ENCODE measurements around the gene IFIT3.

Gene IFIT3

GRCh38 chr10:89341649-89342048 is 13.9 kb downstream of the IFIT3 start:
- Histone ChIP-seq H3K27ac (ENCODE audit: low read length) (no peak overlapping the region), H3K9me3 (ENCODE audit: insufficient read depth, low read length, severe bottlenecking) (no peaks in the 10 kb centered on the region), H3K4me3 (ENCODE audit: low read depth in 1 of 2, low read length in 2 of 2) (no peak overlapping the region), H3K36me3 (ENCODE audit: insufficient read depth, low read length) (peaks cover 13% of the 10 kb centered on the region), H3K4me1 (ENCODE audit: insufficient read depth, low read length) (no peaks in the 10 kb centered on the region), H3K79me2 (ENCODE audit: insufficient read depth, low read length) (no peaks in the 10 kb centered on the region), H3K9ac (ENCODE audit: low read depth, low read length) (no peak overlapping the region), H4K20me1 (ENCODE audit: insufficient read depth, low read length) (no peaks in the 10 kb centered on the region), H3K4me2 (ENCODE audit: insufficient read depth, low read length) (no peak overlapping the region), H3K27me3 (ENCODE audit: insufficient read depth, low read length, poor library complexity) (no peaks in the 10 kb centered on the region), H2AFZ (ENCODE audit: low read depth, low read length) (no peak overlapping the region)
- ATAC-seq (ENCODE audit: insufficient read depth, low read depth) (no peak), DNase-seq (no peak)
- TF ChIP-seq, protein P1, sequence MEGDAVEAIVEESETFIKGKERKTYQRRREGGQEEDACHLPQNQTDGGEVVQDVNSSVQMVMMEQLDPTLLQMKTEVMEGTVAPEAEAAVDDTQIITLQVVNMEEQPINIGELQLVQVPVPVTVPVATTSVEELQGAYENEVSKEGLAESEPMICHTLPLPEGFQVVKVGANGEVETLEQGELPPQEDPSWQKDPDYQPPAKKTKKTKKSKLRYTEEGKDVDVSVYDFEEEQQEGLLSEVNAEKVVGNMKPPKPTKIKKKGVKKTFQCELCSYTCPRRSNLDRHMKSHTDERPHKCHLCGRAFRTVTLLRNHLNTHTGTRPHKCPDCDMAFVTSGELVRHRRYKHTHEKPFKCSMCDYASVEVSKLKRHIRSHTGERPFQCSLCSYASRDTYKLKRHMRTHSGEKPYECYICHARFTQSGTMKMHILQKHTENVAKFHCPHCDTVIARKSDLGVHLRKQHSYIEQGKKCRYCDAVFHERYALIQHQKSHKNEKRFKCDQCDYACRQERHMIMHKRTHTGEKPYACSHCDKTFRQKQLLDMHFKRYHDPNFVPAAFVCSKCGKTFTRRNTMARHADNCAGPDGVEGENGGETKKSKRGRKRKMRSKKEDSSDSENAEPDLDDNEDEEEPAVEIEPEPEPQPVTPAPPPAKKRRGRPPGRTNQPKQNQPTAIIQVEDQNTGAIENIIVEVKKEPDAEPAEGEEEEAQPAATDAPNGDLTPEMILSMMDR (IDR thresholded peaks at IDR 0.05; ENCODE audit: borderline replicate concordance, extremely low read depth, low read length, poor library complexity, severe bottlenecking): no peak
- no peak for TF ChIP-seq EZH2 (IDR thresholded peaks at IDR 0.05; ENCODE audit: borderline replicate concordance, low read depth, low read length, severe bottlenecking)

GRCh38 chr10:89342206-89342958 is 14.6 kb downstream of the IFIT3 start:
- no peak overlapping the region for H3K9ac ChIP-seq (ENCODE audit: low read depth, low read length)
- ATAC-seq (ENCODE audit: insufficient read depth, low read depth): no peak
- no peak overlapping the region for H3K4me3 ChIP-seq (ENCODE audit: low read depth in 1 of 2, low read length in 2 of 2)
- no peak overlapping the region for H3K4me2 ChIP-seq (ENCODE audit: insufficient read depth, low read length)
- H3K4me1 ChIP-seq (ENCODE audit: insufficient read depth, low read length): no peaks in the 10 kb centered on the region
- no peaks in the 10 kb centered on the region for H3K9me3 ChIP-seq (ENCODE audit: insufficient read depth, low read length, severe bottlenecking)
- H3K36me3 ChIP-seq (ENCODE audit: insufficient read depth, low read length): peaks cover 13% of the 10 kb centered on the region
- no peak overlapping the region for H3K27ac ChIP-seq (ENCODE audit: low read length)
- H3K79me2 ChIP-seq (ENCODE audit: insufficient read depth, low read length): no peaks in the 10 kb centered on the region
- no peaks in the 10 kb centered on the region for H3K27me3 ChIP-seq (ENCODE audit: insufficient read depth, low read length, poor library complexity)
- H4K20me1 ChIP-seq (ENCODE audit: insufficient read depth, low read length): no peaks in the 10 kb centered on the region
- H2AFZ ChIP-seq (ENCODE audit: low read depth, low read length): no peak overlapping the region
- DNase-seq: no peak
- TF ChIP-seq, protein P1 (IDR thresholded peaks at IDR 0.05; ENCODE audit: borderline replicate concordance, extremely low read depth, low read length, poor library complexity, severe bottlenecking): no peak
- TF ChIP-seq EZH2 (IDR thresholded peaks at IDR 0.05; ENCODE audit: borderline replicate concordance, low read depth, low read length, severe bottlenecking): no peak

GRCh38 chr10:89343089-89343767 is 15.4 kb downstream of the IFIT3 start:
- no peak overlapping the region for H3K27ac ChIP-seq (ENCODE audit: low read length)
- no peaks in the 10 kb centered on the region for H3K9me3 ChIP-seq (ENCODE audit: insufficient read depth, low read length, severe bottlenecking)
- no peaks in the 10 kb centered on the region for H3K79me2 ChIP-seq (ENCODE audit: insufficient read depth, low read length)
- no peak overlapping the region for H3K9ac ChIP-seq (ENCODE audit: low read depth, low read length)
- H3K27me3 ChIP-seq (ENCODE audit: insufficient read depth, low read length, poor library complexity): no peaks in the 10 kb centered on the region
- no peak overlapping the region for H3K4me3 ChIP-seq (ENCODE audit: low read depth in 1 of 2, low read length in 2 of 2)
- H3K36me3 ChIP-seq (ENCODE audit: insufficient read depth, low read length): peaks cover 13% of the 10 kb centered on the region
- no peaks in the 10 kb centered on the region for H3K4me1 ChIP-seq (ENCODE audit: insufficient read depth, low read length)
- DNase-seq (no peak), ATAC-seq (ENCODE audit: insufficient read depth, low read depth) (no peak)
- no peak overlapping the region for H3K4me2 ChIP-seq (ENCODE audit: insufficient read depth, low read length)
- H2AFZ ChIP-seq (ENCODE audit: low read depth, low read length): no peak overlapping the region
- no peaks in the 10 kb centered on the region for H4K20me1 ChIP-seq (ENCODE audit: insufficient read depth, low read length)
- no peak for TF ChIP-seq EZH2 (IDR thresholded peaks at IDR 0.05; ENCODE audit: borderline replicate concordance, low read depth, low read length, severe bottlenecking)
- TF ChIP-seq, protein P1 (IDR thresholded peaks at IDR 0.05; ENCODE audit: borderline replicate concordance, extremely low read depth, low read length, poor library complexity, severe bottlenecking): no peak
